NCI-H128 (cell line): Measurements from ENCODE around the gene HOXD9.

Experiments
- DNase-seq: peaks from one replicate; lab custom pipeline; 2025; ENCODE audit not compliant: unreplicated experiment; lab: John Stamatoyannopoulos, UW

Gene HOXD9

GRCh38 chr2:176137252-176137580, 14.7 kb downstream of the HOXD9 start:
- no peak for DNase-seq

GRCh38 chr2:176137906-176138305, 15.4 kb downstream of the HOXD9 start:
- no peak for DNase-seq

- no peak for DNase-seq
Observed at GRCh38 chr2:176138526-176138922, 16.0 kb downstream of the HOXD9 start.

- no peak for DNase-seq
Observed at GRCh38 chr2:176138923-176139660, 16.6 kb downstream of the HOXD9 start.

GRCh38 chr2:176139661-176140512, 17.4 kb downstream of the HOXD9 start:
- no peak for DNase-seq

- DNase-seq, result no peak
Observed at GRCh38 chr2:176140513-176141317, 18.2 kb downstream of the HOXD9 start.

- DNase-seq, result no peak
Observed at GRCh38 chr2:176142281-176142680, 19.8 kb downstream of the HOXD9 start.

- no peak for DNase-seq
Observed at GRCh38 chr2:176145085-176145969, 22.8 kb downstream of the HOXD9 start.

GRCh38 chr2:176146101-176146500, 23.6 kb downstream of the HOXD9 start:
- DNase-seq, result no peak

GRCh38 chr2:176146645-176147044, 24.1 kb downstream of the HOXD9 start:
- no peak for DNase-seq

- no peak for DNase-seq
Observed at GRCh38 chr2:176147210-176147799, 24.8 kb downstream of the HOXD9 start.

GRCh38 chr2:176147800-176148496, 25.4 kb downstream of the HOXD9 start:
- no peak for DNase-seq

- no peak for DNase-seq
Observed at GRCh38 chr2:176148751-176149421, 26.4 kb downstream of the HOXD9 start.

- no peak for DNase-seq
Observed at GRCh38 chr2:176149481-176149938, 27.0 kb downstream of the HOXD9 start.

GRCh38 chr2:176149939-176150583, 27.5 kb downstream of the HOXD9 start:
- DNase-seq, result no peak

- DNase-seq, result no peak
Observed at GRCh38 chr2:176150584-176151441, 28.3 kb downstream of the HOXD9 start.

GRCh38 chr2:176151442-176152287, 29.1 kb downstream of the HOXD9 start, which contains the start of gene HOXD4:
HOXD4 (plus strand) TSS chr2:176151550; CDS start chr2:176151634, 84 bp downstream.
- no peak for DNase-seq
